Measurements from ENCODE around the gene GPR15.
"Not testable (repeated sequence)": the region's sequence is repeated elsewhere in the genome, so short reads cannot be mapped to it uniquely, and the experiment has no call there.

GRCh38 chr3:98559769-98560168 is 28.0 kb downstream of the GPR15 start:
- TF ChIP-seq, protein P1, sequence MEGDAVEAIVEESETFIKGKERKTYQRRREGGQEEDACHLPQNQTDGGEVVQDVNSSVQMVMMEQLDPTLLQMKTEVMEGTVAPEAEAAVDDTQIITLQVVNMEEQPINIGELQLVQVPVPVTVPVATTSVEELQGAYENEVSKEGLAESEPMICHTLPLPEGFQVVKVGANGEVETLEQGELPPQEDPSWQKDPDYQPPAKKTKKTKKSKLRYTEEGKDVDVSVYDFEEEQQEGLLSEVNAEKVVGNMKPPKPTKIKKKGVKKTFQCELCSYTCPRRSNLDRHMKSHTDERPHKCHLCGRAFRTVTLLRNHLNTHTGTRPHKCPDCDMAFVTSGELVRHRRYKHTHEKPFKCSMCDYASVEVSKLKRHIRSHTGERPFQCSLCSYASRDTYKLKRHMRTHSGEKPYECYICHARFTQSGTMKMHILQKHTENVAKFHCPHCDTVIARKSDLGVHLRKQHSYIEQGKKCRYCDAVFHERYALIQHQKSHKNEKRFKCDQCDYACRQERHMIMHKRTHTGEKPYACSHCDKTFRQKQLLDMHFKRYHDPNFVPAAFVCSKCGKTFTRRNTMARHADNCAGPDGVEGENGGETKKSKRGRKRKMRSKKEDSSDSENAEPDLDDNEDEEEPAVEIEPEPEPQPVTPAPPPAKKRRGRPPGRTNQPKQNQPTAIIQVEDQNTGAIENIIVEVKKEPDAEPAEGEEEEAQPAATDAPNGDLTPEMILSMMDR (IDR thresholded peaks at IDR 0.05; ENCODE audit: low read depth, low read length) = not testable (repeated sequence)
- not testable (repeated sequence) for TF ChIP-seq EZH2phosphoT487 (IDR thresholded peaks at IDR 0.05; ENCODE audit: low read depth)

Measured in OCI-LY3 (cell line).